Fibroblast of skin of left quadriceps (primary cell): ENCODE measurements around the gene CDH15.
A peak's percentile ranks its signal among the peaks of the same experiment; 100 is the strongest.

ENCODE experiments used
- DNase-seq, 2 experiments: peaks; one replicate each; pipeline ENCODE4 v3.0.0-alpha.2; 2013; ENCODE audit warnings: low read depth in 2 of 2

Gene CDH15

GRCh38 chr16:89171216-89172170 is at the start of gene CDH15:
Gene CDH15, plus strand, starts transcription at chr16:89171748. Its CDS starts 84 bp downstream, at chr16:89171832.
- DNase-seq: peak; percentile 32 to 37

DNA sequence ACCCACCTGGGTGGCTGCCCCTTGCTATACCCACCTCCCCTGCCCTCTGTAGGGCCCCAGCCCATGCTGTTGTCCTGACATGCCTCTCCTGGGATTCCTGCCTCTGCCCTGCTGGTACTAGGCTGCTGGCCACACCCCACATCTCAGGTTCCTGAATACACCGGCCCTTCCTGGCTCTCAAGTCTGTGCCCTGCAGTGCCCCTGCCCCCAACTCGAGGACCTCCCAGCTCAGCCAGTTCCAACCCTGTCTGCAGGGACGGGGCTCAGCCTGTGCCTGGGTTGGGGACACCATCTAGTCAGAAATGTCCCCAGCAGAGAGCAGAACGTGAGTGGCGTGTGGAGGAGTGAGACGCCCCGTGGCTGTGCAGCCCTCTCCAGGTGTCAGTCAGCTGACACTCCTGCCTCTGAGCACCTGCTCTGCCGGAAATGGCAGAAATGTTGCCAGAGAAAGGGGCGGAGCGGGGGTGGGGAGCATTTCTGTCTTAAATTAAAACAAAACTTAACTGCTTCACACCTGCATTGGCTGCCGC is 49.2 kb upstream of the CDH15 start:
- DNase-seq: no peak

- no peak for DNase-seq
These were observed 48.3 kb upstream of the CDH15 start for GRCh38 chr16:89123001-89123830.

DNA sequence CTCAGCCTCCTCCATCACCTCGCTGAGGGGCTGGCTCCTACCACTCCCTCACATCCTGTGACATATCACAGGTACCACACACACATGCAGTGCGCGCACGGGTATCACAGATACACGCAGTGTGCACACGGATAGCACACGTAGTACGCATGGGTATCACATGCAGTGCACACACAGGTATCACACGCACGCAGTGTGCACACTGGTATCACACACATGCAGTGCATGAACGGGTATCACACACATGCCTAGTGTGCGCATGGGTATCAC is 47.8 kb upstream of the CDH15 start:
- no peak for DNase-seq

DNA sequence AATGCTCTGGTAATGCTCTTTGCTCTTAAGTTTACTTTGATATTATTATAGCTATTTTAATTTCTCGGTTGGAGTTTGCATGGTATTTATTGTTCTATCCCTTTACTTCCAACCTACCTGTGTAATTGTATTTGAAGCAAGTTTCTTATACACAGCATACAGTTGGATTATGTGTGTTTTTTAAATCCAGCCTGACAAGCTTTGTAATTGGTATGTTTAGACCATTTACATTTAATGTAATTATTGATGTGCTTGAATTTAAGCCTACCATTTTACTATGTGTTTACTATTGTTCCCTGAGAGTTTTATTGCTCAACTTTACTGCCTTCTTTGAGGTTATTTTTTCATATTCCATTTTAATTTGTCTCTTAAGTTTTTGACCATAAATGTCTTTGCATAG is 42.2 kb upstream of the CDH15 start:
- DNase-seq: no peak

DNA sequence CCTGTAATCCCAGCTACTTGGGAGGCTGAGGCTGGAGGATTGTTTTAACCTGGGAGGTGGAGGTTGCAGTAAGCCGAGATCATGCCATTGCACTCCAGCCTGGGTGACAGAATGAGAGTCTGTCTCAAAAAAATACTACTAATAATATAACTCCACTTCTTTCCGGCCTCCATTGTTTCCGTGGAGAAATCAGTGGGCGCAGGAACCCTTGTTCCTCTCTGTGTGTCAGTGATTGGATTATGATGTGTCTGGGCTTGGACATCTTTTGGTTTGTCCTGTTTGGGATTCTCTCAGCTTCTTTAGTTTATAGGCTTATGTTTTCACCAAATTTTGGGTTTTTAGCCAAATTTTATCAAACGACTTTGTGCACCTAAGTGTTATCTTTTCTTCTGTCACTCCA is 41.1 kb upstream of the CDH15 start:
- no peak for DNase-seq

GRCh38 chr16:89131783-89132182 is 39.8 kb upstream of the CDH15 start:
- no peak for DNase-seq

GRCh38 chr16:89132194-89133005 is 39.1 kb upstream of the CDH15 start:
- DNase-seq: no peak

- no peak for DNase-seq
These were observed 38.0 kb upstream of the CDH15 start for GRCh38 chr16:89133457-89134127.

GRCh38 chr16:89134269-89134668 is 37.3 kb upstream of the CDH15 start:
- no peak for DNase-seq

DNA sequence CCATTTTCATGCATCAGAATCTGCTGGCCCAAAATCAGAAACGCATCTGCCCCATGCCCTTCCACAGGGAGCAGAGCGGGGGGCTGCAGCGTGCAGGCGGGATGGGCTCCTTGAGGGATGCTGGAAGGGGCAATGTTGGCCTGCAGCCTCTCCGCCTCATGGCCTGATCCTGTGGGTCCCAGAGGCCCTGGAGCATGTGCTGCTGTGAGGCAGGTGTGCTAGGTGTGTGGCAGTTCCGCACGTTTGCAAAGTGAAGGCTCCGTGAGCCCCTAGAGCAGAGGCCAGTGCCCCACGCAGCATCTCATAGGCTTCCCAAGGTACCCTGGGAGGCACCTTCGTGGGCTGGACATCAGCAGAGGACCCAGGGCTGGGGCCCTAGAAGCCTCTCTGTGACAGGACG is 36.4 kb upstream of the CDH15 start:
- DNase-seq: no peak

DNA sequence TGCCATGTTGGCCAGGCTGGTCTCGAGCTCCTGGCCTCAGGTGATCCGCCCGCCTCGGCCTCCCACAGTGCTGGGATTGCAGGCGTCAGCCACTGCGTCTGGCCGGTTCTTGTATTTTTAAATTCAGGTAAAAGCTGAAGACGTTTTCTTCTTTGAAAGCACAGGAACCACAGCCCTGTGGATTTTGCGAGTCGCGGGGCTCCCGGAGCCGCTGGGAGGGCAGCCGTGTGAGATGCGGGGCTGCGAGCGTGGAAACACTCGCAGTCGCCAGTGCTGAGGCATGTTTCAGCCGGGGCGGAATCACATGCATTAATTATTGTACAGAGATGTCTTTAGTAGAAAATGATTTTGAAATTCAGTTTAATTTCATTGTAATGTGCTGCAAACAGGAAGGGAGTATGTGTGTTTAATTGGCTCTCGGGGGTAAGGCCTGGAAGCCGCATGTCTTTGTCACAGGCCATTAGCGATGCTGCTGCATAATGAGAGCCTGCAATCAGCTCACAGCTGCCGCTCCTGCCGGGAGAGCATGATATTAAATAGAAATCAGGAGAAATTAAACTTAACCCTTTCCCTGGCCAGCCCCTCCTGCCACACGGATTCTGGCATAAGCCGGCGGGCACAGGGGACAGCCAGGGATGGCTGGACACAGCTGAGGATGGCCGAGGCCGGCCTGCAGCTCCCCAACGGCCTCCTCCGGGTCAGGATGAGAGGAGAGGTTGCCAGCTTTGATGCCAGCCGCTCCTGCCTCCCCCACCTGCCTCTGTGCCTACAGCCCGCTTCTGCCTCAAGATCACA is 35.4 kb upstream of the CDH15 start:
- DNase-seq: no peak

DNA sequence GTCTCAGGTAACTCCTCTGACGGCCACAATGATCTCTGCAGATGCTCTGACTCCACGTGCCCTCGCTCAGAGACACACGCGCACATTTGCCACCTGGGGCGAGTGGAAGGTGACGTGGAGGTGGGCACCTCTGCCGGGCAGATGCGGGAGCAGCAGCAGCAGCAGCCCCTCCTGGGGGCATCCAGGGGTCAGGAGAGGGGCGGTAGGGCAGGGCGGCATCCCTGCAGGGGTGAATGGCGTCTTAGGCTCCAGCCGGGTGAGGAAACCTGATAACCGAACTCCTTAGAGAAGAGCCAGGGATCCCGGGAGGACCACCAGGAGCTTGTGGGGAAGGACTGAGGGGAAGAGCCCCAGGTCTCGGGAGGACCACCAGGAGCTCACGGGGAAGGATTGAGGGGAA is 34.6 kb upstream of the CDH15 start:
- no peak for DNase-seq

GRCh38 chr16:89137666-89138512 is 33.7 kb upstream of the CDH15 start:
- no peak for DNase-seq

GRCh38 chr16:89138513-89138795 is 33.1 kb upstream of the CDH15 start:
- no peak for DNase-seq

GRCh38 chr16:89138843-89139520 is 32.6 kb upstream of the CDH15 start:
- no peak for DNase-seq

GRCh38 chr16:89139907-89140361 is 31.6 kb upstream of the CDH15 start:
- DNase-seq: no peak

DNA sequence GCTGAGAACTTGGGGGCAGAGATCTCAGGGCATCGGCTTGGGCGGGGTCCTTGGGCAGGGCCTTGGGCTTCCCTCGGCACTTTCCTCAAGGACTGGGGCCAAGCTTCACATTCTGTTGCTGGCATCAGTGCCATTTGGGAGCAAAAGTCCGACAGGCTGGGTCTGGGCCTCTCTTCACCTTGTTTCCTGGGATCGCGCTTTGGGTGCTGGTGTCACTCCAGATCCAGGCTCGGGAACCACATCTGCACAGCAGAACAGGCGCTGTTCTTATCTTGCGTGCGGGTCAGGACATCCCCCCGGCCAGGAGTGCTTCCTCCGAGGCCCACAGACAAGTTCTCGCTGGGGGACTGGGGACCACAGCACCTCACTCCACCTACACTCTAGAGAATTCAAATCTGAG is 31.1 kb upstream of the CDH15 start:
- no peak for DNase-seq
